ENCODE results near the gene ALOX5.

The ALOX5 gene

GRCh38 chr10:45490277-45490676, 116.3 kb downstream of the ALOX5 start:
- TF ChIP-seq CTCF (IDR thresholded peaks at IDR 0.05; ENCODE audit: insufficient read depth, low read depth, low read length, missing control alignments), result no peak
- H3K4me3 ChIP-seq (ENCODE audit: low read depth, low read length), result no peak overlapping the region
- no peak for DNase-seq (ENCODE audit: low read depth)

DNA sequence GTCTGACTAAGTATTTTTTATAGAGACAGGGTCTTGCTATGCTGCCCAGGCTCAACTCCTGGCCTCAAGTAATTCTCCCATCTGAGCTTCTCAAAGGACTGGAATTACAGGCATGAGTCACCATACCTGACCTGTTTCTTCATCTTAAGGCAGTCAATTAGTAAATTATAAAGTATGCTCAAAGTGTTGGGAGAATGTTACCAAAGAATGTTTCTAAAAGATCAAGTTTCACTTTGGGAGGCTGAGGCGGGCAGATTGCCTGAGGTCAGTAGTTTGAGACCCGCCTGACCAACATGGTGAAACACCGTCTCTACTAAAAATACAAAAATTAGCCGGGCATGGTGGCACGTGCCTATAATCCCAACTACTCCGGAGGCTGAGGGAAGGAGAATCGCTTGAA, 117.0 kb downstream of the ALOX5 start:
- DNase-seq (ENCODE audit: low read depth), result no peak
- no peak overlapping the region for H3K4me3 ChIP-seq (ENCODE audit: low read depth, low read length)
- TF ChIP-seq CTCF (IDR thresholded peaks at IDR 0.05; ENCODE audit: insufficient read depth, low read depth, low read length, missing control alignments), result no peak
